T-helper 1 cell treated with Interleukin-12 subunit alpha and Interleukin-12 subunit beta and Interleukin-4 antibody, amounts not matched to agents 30 ng/mL and 1 ng/mL, for 36 hours (primary cell): ENCODE results near the gene MACF1. TPM values are rescaled to one million over a fixed set of nuclear protein-coding genes. Genes with fewer than 3 reads are reported as not detected.
"Not testable (repeated sequence)": the region's sequence is repeated elsewhere in the genome, so short reads cannot be mapped to it uniquely, and the experiment has no call there.

Experiments used
- intact Hi-C: fragments of 100-400 bp; cut with micrococcal nuclease; formaldehyde crosslinking; loops from one replicate; pipeline ENCODE4 v1.15.1; 2024
- total RNA-seq: library from RNA; stranded (reverse); gene quantifications from 2 replicates; pipeline ENCODE4 v1.2.3, GENCODE V29; 2022

Gene MACF1, protein sequence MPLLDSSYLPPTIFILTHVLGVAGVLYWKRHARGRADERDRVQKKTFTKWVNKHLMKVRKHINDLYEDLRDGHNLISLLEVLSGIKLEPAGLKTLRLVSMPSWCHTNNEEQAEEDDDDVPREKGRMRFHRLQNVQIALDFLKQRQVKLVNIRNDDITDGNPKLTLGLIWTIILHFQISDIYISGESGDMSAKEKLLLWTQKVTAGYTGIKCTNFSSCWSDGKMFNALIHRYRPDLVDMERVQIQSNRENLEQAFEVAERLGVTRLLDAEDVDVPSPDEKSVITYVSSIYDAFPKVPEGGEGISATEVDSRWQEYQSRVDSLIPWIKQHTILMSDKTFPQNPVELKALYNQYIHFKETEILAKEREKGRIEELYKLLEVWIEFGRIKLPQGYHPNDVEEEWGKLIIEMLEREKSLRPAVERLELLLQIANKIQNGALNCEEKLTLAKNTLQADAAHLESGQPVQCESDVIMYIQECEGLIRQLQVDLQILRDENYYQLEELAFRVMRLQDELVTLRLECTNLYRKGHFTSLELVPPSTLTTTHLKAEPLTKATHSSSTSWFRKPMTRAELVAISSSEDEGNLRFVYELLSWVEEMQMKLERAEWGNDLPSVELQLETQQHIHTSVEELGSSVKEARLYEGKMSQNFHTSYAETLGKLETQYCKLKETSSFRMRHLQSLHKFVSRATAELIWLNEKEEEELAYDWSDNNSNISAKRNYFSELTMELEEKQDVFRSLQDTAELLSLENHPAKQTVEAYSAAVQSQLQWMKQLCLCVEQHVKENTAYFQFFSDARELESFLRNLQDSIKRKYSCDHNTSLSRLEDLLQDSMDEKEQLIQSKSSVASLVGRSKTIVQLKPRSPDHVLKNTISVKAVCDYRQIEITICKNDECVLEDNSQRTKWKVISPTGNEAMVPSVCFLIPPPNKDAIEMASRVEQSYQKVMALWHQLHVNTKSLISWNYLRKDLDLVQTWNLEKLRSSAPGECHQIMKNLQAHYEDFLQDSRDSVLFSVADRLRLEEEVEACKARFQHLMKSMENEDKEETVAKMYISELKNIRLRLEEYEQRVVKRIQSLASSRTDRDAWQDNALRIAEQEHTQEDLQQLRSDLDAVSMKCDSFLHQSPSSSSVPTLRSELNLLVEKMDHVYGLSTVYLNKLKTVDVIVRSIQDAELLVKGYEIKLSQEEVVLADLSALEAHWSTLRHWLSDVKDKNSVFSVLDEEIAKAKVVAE (N-terminal part only)
- 405 and 407 TPM in 2 replicates for total RNA-seq

DNA sequence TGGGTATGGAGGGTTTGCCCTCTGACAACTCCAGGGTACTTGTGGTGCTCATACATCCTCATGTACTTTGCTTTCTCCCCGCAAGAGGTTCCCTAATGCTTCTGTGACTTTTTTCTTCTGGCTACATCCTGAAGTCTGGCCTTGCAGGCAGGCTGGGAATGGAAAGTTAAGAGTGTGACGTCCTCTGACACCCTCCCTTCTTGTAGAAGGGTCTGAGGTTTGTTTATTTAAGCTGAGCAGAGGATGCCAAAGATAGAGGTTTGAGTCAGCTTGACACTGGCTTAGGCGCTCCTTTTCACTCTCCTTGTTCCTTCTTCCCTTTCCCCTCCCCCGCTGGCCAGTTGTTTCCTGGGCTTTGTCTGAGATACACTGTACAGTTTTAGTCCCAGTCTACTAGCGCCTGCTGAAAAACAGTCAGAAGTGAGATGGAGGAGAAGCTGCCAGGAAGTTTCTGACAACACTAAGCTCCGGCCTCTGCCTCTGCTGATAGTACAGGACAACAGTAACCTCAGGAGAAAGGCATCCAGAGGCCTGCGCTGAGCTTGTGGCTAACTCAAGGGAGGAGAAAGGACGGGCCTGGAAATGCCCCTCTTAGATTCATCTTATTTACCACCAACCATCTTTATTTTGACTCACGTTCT lies at the start of gene MACF1:
Gene MACF1, plus strand, starts transcription at position 255 of the 641 bp plus-strand sequence. Its CDS starts 328 bp downstream, at position 583.
- intact Hi-C loops = loop anchor here (1.0 kb wide), 4 partner anchors 7 to 21 kb away; no protein-coding TSS in a partner anchor

DNA sequence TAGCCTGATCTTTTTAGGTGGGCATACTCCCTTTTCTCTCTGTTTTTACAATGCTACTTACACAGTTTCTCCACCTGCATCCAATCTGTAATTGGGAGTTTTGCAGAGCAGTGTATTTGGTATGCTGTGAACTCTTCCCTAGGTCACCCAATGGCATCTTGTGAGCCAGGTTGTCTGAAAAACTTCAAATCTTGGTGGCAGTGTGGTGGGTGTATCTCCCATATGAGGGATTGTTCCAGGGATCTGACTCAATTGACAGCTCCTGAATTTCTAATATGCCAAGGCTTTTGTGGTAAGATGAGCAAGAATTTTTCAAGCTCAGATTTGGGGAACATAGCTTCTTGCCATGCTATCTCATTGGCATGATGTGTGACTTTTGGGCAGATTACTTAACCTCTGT lies 47.2 kb upstream of the MACF1 start:
- intact Hi-C loops = no loop called here

DNA sequence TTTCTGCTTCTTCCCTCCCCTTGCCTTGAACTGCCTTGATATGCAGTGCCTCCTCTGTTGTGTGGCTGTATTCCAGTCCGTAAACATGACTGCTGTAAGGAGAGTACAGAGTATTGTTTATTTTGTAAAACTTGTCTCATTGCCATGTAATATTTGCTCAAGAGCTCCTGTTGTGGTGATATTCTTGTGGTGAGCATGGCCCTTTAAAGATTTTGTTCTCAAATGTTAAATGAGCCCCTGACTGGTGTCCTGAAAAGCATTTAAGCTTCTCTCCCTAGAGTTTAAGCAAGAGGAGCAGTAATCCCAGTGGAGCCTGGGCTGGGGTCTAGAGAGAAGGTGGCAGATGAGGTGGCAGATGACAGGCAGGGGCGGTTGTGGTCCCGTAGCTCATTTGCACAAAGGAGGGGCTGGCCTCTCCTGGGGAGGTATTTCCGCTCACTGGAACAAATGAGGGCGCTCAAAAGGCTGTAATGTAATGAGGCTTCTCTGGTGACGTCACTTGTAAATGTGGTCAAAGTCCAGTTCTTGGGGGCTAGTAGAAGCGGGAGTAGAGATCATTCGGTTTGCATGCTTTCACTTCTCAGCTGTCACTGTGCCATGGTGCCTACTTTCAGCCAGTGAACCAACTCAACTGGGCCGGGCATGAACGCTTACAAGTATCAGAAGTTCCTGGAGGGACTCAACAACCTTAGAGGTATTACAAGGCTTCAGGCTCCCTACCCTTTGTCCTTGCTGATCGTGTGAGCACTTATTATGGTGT lies 46.0 kb upstream of the MACF1 start:
- intact Hi-C loops = no loop called here

DNA sequence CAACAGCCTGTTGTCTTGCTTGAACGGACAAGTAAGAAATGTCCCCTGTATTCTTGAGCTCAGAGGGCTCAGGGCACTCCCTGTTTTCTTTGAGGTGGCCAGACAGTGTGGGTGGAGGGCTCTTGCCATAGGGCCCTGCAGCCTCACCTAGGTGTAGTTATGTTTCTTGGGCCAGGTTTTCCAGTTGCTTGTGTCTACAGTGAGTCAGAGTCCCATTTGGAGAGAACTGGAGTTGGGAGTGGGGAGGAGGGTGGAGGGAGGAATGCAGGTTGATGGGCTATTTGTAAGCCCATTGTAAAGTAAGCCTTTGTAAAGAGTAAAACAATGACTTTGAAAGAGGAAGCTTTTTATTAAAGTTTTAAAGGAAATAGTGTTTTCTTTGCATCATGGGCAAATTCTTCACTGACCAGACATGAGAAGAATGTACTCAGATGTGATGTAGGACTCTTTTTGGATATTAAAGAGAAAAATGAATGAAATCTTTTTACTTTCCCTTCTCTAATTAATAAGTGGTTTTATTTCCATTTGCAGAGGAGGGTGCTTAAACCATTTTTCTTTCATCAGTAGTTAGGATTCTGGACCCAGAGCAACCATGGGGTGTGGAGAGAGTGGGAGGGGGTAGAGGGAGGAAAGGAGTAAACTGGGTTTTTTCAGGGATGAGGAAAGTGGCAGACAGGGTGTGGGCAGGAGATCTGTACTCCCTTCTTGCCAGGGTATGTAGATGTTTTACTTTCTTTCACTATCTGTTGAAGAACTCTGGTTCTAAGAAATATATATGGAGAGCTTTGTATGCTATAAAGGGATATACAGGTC lies 45.1 kb upstream of the MACF1 start:
- intact Hi-C loops = no loop called here

DNA sequence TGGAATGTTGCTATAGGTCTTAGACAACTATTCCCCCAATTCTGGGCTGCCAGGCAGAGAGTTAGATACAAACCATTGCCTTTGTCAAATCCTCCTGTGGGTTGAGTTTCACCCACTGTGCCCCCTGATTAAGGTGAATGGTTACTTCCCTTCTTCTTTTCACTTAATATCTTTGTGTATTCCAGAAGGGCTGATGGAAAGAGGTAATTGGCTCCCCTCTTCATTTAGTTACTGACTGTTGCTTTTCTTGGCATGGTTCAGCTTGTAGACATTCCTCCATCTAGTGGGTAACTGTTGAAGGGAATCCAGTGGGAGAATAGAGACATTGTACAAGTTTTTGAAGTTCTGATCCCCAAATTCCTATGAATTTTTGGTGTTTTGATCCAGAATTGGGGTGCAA lies 43.8 kb upstream of the MACF1 start:
- intact Hi-C loops = no loop called here

DNA sequence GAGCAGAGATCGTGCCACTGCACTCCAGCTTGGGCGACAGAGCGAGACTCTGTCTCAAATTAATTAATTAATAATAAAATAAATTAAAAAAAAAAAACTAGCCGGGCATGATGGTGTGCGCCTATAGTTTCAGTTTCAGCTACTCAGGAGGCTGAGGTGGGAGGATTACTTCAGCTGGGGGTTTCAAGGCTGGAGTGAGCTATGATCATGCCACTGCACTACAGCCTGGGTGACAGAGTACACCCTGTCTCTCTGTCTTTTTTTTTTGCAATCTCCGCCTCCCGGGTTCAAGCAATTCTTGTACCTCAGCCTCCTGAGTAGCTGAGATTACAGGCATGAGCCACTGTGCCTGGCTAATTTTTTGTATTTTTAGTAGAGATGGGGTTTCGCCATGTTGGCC lies 42.7 kb upstream of the MACF1 start:
- intact Hi-C loops = not testable (repeated sequence)

DNA sequence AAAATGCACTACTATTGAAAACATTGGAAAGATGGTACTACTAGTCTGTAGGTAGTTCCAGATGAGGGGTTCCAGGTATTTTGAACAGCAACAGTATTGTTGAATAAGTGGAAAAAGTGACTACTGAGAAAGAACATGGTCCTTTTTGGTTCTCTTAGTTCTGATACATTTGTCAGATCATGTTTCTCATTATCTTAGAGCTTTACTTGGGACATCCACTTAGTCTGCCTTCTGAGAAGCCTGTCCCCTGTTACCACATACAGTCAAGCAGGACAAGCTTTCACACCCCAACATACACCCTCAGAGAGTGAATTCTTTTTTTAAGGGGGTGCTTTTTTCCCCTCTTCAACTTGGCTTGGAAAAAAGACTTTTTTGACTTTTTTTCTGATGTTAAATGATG lies 41.0 kb upstream of the MACF1 start:
- intact Hi-C loops = no loop called here

DNA sequence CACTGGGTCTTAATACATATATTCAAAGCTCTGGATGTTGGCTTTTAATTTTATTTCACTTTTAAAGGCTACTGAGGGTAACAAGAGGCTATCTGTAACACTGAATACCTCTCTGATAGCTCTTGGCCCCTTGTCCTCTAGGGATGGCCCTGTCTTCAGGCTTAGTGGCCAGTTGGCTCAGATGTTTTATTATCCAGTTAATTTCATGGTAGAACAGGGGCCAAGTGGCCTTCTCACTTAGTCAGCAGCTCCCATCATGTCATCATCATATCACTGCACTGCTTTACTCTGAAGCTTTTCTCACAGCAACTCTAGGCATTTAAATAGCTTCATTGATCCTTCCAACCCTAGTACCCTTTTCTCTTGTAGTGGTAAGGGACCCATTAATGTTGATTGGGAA lies 40.2 kb upstream of the MACF1 start:
- intact Hi-C loops = no loop called here

DNA sequence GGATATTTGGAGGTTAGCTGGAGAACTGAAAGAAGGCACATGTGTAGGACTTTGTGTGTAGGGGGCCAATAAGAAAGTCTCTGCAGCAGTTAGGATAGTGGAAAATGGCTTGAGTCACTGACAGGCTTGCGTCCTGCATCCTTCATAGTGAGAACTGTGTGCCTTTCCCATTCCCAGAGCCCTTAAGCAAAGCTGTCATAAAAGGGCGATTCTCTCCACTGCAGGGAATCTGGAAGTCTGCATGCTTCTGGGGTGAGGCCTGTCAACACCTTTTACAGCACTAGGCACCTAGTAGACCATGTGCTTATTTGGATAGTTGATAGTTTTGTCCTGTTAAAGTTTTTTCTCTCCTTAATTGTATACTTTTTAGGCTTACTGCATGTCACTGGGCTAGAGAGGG lies 39.4 kb upstream of the MACF1 start:
- intact Hi-C loops = no loop called here

DNA sequence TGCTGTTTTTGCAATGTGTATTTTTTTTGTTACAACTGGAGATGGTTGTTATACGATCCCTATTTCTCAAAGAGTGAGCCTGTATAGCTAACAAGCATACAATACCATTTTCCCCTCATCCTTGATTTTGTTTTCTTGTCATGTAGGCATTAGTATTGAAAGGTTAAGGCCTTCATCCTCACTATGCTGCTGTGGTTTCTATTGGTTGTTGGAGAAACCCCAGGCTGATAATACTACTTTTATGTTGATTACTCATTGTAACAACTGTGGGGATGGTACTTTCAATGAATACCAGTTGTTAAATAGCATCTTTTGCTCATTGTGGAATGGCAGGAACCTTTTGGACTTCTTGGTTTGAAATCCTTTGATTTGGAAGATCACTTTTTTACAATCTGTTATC lies 39.0 kb upstream of the MACF1 start:
- intact Hi-C loops = no loop called here

DNA sequence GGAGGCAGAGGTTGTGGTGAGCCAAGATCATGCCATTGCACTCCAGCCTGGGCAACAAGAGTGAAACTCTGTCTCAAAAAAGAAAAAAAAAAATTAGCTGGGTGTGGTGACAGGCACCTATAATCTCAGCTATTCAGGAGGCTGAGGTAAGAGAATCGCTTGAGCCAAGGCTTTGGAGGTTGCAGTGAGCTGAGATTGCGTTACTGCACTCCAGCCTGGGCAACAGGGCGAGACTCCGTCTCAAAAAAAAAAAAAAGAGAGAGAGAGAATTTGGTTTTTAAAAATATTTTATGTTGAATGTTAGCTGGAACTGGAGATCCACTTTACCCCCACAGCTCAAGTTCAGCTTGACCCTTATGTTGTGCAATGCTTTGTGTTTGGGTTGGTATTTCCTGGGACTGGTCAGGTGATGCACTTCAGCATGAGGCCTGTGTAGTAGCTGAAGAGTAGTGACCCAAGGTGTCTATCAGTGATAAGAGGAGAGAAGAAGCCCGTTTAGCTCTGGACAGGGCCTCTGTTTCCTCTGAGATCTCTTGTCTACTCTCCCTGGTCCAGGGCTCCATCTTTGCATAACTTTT lies 36.8 kb upstream of the MACF1 start:
- intact Hi-C loops = no loop called here

DNA sequence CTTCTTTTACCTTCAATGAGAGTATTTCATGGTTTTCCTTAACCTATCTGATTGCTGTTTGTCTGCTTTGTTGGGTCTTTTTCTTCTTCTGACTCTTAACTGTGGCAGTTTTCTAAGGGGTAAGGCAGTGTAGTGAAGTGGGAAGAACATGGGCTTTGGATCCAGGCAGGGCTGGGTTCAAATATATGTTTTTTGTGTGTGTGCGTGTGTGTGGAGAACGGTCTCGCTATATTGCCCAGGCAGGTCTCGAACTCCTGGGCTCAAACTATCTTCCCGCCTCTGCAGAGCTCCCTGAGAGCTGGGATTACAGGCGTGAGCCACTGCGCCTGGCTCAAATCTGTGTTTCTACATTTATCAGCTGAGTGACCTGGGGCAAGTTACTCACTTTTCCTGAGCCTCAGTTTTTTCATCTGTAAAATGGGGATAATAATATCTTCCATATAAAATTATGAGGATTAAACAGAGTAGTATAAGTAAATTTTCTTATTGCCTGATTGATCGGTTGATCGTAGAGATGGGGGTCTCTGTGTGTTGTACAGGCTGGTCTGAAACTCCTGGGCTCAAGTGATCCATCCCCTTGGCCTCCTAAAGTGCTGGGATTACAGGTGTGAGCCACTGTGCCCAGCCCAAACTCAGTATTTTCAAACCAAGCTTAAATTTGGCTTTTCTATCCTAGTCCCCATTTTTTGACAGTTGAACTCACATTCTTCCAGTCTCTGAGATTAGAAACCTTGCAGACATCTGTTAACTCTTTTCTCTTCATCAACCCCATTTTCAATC lies 36.0 kb upstream of the MACF1 start:
- intact Hi-C loops = no loop called here

DNA sequence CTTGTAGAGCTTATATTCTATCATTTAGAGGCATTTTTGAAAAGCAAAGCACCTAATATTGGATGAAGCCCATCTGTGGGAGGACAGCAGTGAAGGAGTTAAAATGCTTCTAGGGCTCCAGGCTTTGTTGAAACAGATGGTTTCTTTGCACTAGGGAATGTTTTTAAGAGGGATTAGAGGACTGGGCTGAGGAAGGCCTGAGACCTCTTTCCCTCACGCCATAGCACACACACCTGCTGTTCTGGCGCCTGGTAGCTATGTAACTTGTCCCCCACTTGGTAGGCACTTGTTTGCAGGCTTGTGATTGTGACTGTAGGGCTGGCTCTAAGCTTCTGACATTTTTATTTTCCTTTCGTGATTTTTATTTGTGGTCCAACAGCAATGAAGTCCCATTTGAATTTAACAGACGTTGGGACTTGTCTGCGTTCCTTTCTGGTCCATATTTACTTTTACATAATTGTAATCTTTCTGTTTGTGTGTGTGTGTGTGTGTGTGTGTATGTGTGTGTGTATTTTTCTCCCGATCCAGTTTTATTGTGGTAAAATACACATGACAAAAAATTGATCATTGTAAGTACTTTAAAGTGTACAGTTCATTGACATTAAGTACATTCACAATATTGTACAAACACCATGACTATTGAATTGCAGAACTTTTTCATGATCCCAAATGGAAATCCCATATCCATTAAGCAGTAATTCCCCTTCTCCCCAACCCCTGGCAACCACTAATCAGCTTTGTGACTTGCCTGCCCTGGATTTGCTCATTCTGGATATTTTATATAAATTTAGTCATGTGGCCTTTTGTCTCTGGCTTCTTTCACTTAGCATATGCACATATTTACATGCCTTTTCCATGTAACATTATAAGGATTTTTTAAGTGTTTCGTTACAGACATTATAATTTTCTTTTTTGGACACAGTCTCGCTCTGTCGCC lies 33.5 kb upstream of the MACF1 start:
- intact Hi-C loops = no loop called here

DNA sequence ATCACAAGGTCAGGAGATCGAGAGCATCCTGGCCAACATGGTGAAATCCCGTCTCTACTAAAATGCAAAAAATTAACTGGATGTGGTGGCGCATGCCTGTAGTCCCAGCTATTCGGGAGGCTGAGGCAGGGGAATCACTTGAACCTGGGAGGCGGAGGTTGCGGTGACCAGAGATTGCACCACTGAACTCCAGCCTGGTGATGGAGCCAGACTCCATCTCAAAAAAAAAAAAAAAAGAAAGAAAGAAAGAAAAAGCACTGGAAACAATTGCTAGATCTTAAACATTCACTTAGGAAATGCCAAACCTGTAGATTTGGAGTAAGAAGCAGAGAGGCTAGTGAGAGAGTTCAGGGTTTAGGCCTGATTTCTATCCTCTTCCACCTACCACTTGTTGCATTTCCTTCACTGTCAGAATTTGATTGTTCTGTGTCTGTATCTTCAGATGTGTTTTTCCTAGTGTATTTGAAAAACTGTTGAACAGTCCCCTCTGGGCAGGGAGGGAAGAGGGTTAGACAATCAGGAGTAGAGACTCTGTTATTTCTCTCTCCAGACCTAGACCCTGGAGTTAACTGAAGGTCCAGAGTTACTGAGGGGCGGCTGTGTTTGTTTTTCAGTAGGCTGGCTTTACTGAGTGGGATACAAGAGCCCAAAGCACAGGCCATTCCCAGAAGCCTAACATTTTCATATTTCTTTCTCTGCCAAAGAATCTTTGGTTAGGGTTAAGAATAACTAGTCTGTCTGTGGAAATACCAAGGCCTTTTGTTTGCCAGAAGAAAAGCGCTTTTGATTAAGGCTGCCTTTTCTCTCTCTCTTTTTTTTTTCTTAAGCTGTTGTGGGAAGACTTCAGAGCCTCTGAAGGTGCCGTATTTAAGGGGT lies 31.1 kb upstream of the MACF1 start:
- intact Hi-C loops = no loop called here

DNA sequence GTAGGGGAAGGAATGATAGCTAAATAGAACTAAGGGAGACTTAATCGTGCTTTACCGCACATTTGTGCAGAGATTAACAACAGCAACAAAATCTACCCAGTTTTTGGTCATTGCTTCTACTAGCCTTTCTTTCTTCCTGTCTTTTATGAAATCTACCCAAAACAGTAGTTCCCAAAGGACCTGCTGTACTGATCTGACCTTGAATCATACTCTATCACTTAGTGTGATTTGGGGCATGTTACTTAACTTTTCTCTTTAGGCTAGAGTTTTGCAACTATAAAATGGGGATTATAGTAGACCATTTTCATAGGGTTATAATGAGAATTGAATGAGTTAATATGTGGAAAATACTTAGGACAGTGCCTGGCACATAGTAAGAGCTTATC lies 30.5 kb upstream of the MACF1 start:
- intact Hi-C loops = no loop called here

DNA sequence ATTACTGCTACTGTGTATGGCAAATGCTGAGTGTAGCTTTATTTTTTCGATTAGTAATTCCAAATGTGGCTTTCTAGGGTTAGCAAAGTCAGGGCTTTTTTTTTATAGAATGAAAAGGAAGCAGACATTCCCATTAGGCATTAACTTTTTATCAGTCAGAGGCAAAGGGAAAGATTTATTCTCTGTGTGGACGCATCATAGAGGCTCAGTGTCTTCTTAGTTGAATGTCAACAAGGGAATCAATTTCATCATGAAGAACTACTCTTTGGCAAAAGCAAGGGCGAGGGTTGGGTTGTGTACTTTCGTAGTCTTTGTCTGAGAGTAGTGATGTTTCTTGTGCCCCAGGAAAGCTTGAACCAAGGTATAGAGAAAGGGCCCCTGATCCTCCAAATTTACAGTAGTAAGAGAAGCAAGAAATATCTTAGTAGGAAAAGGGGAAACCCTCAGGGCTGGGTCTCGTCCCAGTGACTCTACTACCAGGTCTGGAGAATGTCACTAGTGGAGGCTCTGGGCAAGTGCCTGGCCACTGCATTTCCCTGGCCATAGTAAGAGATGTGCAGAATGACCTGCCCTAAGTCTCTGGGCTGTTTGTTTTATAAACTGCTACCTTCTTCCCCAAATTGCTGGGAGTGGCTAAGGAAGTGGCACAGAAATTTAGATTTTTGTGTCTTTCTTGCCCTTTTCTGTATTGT lies 30.0 kb upstream of the MACF1 start:
- intact Hi-C loops = no loop called here
